Stimulated activated effector memory CD8-positive, alpha-beta T cell treated with anti-CD3 and anti-CD28 coated beads, Interleukin-12 subunit alpha, Interleukin-12 subunit beta, amount 100 ng/mL, for 72 hours (primary cell): ENCODE data around the gene TNRC18.
"Not testable (repeated sequence)": the region's sequence is repeated elsewhere in the genome, so short reads cannot be mapped to it uniquely, and the experiment has no call there.

Experiments used
- ATAC-seq: fragments of 150-1000 bp; cut with Tn5 transposase; 2 replicates; pipeline ENCODE4 v1.10.0; 2021
- DNase-seq, 2 donors: peaks; one replicate each; pipeline ENCODE4 v3.0.0; 2021 to 2022; ENCODE audit warnings: low spot score in 2 of 2
- H3K27ac Mint-ChIP-seq: one replicate; pipeline ENCODE4 v1.8.0; 2022; ENCODE audit warnings: mild to moderate bottlenecking, mixed read lengths
- H3K36me3 Mint-ChIP-seq: one replicate; pipeline ENCODE4 v1.8.0; 2022; ENCODE audit warnings: mild to moderate bottlenecking, mixed read lengths
- H3K4me1 Mint-ChIP-seq: one replicate; pipeline ENCODE4 v1.8.0; 2022; ENCODE audit warnings: mixed read lengths
- H3K4me3 Mint-ChIP-seq: one replicate; pipeline ENCODE4 v1.8.0; 2022; ENCODE audit warnings: mild to moderate bottlenecking, mixed read lengths
- H3K9me3 Mint-ChIP-seq: one replicate; pipeline ENCODE4 v1.8.0; 2022; ENCODE audit warnings: mixed read lengths

Gene TNRC18

GRCh38 chr7:5286933-5287332, 136.7 kb downstream of the TNRC18 start:
- H3K4me3 Mint-ChIP-seq = no peak overlapping the region
- ATAC-seq (no peak), DNase-seq (no peak)
- no peaks in the 10 kb centered on the region for H3K4me1 Mint-ChIP-seq
- H3K36me3 Mint-ChIP-seq = no peaks in the 10 kb centered on the region
- H3K27ac Mint-ChIP-seq = no peak overlapping the region
- no peaks in the 10 kb centered on the region for H3K9me3 Mint-ChIP-seq

DNA sequence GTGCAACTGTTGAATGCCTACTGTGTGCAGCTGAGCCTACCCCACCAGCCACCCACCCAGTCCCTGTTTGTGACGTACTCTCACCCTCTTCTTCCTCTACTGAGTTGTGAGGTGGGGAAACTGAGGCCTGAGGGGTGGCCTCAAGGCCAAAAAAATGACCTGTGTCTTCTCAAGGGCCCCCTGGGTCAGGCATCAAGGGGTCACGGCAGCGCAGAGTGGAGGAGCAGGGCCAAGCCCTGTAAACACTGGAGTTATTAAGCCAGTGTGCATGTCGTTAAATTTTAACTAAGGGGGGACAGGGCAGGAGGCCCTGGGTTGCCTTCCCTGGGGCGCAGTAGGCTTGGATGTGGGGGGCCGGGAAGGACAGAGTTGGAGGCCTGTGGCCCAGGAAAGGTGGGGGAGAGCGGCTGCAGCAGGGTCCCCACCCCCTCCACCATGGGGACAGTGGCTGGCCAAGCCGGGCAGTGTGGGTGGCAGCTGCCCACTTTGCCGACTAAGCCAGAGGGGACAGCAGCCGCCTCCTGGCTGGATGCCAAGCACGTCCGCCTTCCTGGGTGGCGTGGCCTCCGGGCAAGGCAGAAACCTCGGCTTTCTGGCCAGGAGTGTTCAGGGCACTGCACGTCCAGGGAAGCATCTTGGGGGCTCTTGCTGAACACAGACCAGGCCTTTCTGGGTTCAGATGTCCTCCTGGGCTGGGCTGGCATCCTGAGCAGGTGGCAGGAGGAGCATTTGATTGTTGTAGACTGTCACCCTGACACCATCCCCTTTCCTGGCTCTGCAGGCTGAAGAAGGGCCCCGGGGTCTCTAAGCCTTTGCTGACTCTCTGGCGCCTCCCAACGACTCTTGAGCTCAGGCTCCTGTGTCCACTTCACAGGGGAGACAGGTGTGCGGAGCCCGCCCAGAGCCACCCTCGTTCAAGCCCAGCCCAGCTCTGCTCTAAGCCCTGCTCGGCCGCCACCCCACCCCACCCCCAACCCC, 139.0 kb downstream of the TNRC18 start:
- ATAC-seq (no peak), DNase-seq (no peak)
- Mint-ChIP-seq H3K4me3 (peak overlapping the region; percentile 19), H3K27ac (no peak overlapping the region), H3K9me3 (no peaks in the 10 kb centered on the region), H3K4me1 (no peaks in the 10 kb centered on the region), H3K36me3 (no peaks in the 10 kb centered on the region)

DNA sequence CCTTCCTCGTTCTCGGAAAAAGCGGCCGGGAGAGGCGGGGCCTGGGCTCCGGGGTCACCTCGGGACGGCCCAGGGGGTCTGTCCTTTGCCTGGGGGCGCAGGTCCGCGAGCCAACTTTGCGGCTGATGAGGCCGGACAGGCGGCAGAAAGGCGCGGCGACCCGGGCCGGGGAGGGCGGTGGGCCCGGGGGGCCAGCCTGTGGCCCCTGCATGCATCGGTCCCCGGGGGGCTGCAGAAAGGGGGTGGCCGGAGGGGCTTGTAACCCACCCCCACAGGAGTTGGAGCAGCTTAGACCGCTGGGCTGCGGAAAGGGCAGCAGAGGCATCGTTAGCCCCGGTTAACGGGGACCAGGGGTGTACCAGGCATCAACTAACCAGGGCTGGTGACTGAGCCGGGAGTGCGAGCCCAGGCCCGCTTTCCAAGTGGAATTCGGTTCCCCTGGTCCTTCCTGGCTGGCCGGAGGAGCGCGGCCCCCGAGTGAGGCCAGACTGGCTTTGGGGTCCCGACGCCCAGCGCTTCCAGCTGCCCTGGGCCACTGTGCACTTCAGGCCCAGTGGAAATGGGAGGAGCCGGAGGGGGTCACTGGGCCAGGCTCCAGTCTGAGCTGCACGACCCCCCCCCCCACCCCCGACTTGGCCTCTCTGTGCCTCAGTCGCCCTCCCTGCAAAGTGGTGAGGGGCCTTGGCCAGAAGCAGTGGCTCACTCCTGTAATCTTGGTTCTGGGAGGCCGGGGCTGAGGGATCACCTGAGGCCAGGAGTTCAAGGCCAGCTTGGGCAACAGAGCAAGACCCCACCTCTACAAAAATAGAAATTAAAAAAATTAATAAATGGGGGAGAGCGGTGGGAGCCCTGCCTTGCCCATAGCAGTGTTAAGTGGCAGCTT, 140.0 kb downstream of the TNRC18 start:
- Mint-ChIP-seq H3K4me1 (no peaks in the 10 kb centered on the region), H3K9me3 (no peaks in the 10 kb centered on the region), H3K4me3 (peak overlapping the region; percentile 19), H3K27ac (no peak overlapping the region), H3K36me3 (no peaks in the 10 kb centered on the region)
- DNase-seq (no peak), ATAC-seq (no peak)

- Mint-ChIP-seq H3K4me1 (no peaks in the 10 kb centered on the region), H3K4me3 (peak within 1 kb of the TSS; percentile 23), H3K27ac (no peak within 1 kb of the TSS), H3K9me3 (no peaks in the 10 kb centered on the region), H3K36me3 (no peaks in the 10 kb centered on the region)
- DNase-seq = no peak
- peak; percentile 69 for ATAC-seq
These were observed 140.9 kb downstream of the TNRC18 start, which contains the start of gene SLC29A4 for GRCh38 chr7:5282543-5283316. TSS of gene SLC29A4 (plus strand) at chr7:5282943. CDS start at chr7:5287817, 4,874 bp downstream.

DNA sequence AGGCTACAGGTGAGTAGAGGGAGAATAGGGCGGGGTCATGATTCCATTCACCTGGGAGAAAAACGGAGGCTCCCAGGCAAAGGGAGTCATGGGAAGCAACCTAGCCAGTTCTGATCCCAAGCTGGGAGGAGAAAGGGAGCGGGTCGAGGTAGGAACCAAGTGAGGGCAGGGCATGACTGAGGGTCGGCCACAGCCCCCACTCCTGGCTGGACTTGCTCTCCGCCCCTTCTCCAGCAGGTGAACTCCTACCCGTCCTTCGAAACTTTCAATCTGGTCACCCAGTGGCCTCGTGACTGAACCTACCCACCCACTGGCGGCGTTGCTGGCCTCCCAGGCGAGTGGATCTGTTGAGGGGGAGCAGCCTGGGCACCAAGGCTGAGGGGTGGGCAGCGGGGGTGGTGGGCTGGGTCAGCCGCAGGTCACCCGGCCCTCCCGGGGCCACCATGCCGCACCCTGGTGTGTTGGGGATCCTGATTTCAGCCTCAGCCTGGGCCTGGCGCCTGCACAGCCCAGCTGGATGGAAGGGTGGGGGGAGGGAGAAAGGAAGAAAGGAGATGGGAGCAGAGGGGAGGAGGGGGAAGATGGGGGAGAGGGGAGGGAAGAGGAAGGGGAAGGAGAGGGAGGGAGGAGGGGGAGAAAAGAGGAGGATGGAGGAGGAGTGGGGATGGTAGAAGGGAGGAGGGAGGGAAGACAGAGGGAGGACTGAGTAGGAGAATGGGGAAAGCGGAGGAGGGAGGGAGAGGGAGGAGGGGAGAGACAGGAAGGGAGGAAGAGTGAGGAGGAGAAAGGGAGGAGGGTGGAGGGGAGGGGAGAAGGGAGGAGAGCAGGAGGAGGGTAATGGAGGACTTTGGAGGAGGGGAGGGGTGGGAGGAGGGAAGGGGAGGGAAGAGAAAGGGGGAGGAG, 141.8 kb downstream of the TNRC18 start:
- H3K9me3 Mint-ChIP-seq, H3K36me3 Mint-ChIP-seq, H3K27ac Mint-ChIP-seq, DNase-seq, ATAC-seq, H3K4me1 Mint-ChIP-seq: not testable (repeated sequence)
- H3K4me3 Mint-ChIP-seq = peak overlapping the region; percentile 23

DNA sequence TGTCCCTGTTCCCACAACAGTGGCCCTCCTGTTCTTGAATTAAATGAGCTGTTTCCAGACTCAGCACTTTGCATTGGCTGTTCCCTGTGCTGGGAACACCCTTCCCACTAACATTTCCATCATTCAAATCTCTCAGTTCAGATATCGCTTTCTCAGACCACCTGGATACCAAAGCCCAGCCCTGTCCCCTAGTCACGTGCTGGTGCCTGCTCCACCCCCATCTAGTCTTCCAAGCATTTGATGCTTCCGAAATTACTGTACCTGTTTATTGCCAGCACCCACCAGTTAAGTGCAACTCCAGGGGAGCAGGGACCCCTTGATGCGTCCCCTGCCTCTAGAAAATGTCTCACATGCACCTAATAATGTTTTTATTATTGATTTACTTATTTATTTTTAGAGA, 143.9 kb downstream of the TNRC18 start:
- Mint-ChIP-seq H3K9me3 (no peaks in the 10 kb centered on the region), H3K4me3 (no peak overlapping the region), H3K27ac (no peak overlapping the region), H3K4me1 (no peaks in the 10 kb centered on the region), H3K36me3 (no peaks in the 10 kb centered on the region)
- no peak for DNase-seq
- ATAC-seq = no peak

DNA sequence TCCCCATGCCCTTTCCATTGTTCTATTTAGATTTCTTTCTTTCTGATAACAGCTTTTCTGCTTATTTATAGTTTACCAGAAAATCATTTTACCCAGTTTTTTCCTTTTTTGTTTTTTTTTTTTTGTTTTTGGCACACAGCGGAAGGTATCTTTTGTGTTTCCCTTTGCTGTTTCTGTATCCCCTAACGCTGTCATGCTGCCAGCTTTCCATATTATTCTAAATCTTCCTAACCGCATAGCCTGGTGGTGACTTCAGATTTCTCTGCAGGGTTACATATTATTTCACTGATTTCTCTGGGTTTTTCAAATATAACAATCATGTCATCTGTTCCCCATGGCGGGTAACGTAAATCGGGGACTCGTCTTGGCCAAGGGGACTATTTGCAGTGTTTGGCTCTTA, 144.9 kb downstream of the TNRC18 start:
- no peak for DNase-seq
- Mint-ChIP-seq H3K36me3 (no peaks in the 10 kb centered on the region), H3K4me3 (no peak overlapping the region), H3K4me1 (no peaks in the 10 kb centered on the region), H3K9me3 (no peaks in the 10 kb centered on the region), H3K27ac (no peak overlapping the region)
- ATAC-seq = no peak

DNA sequence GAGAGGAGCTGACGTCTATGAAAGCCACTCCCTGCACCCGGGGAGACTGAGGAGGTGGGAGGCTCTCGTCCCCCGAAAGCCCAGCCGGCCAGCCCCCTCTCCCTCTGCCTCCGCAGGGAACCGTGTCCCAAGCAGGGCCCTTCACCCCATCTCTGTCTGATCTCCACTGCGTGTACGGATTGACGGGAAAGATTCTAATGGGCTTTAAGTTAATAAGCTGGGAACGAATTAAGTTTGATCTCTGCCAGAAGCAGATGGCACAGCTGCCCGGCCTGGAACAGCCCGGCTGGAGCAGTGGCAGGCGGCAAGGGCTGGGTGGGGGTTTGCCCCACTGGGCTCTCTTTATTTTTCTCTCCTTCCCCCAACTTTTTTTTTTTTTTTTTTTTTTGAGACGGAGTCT, 147.0 kb downstream of the TNRC18 start:
- Mint-ChIP-seq H3K36me3 (no peaks in the 10 kb centered on the region), H3K9me3 (no peaks in the 10 kb centered on the region), H3K27ac (no peak overlapping the region), H3K4me1 (no peaks in the 10 kb centered on the region), H3K4me3 (no peak overlapping the region)
- ATAC-seq = no peak
- no peak for DNase-seq

GRCh38 chr7:5276123-5276522, 147.5 kb downstream of the TNRC18 start:
- H3K4me1 Mint-ChIP-seq, H3K27ac Mint-ChIP-seq, H3K9me3 Mint-ChIP-seq, ATAC-seq, DNase-seq, H3K4me3 Mint-ChIP-seq, H3K36me3 Mint-ChIP-seq: not testable (repeated sequence)

DNA sequence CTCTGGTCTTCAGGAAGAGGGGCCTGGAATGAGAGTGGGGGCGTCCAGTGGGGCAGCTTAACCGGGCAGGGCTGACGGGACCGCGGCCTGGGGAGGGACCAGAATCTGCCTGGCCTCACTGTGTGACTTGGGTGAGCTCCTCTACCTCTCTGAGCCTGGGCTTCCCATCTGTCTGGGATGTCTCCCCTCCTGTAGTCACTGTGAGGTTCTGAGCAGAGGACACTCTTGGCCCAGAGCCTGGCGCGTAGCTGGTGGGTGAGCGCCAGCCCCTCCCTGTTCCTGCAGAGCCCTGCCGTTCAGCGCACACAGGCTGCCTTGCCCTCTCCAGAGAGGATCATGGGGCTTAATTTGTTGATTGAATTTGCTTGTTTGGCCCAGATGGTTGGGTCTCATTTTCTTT, 148.1 kb downstream of the TNRC18 start:
- H3K4me1 Mint-ChIP-seq, H3K9me3 Mint-ChIP-seq, H3K36me3 Mint-ChIP-seq, ATAC-seq, H3K4me3 Mint-ChIP-seq, H3K27ac Mint-ChIP-seq, DNase-seq: not testable (repeated sequence)

DNA sequence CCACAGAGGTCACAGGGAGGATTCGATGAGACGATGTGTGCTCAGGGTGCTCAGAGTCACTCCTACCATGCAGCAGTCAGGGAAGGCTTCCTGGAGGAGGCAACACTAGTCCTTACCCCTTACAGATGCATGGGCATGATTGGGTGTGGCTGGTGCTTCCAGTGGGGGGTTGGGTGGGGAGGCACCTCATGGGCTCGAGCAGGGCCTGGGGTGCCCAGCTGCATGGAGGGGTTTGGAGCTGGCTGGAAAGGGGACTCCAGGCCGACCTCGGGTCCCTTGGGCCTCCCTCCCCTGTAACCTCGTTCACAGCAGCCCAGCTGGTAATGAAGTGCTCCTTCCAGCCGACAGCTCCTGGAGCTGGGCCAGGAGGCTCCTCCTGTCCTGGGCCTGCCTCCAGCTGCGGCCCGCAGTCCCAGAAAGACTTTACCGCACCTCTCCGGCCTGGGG, 148.6 kb downstream of the TNRC18 start:
- not testable (repeated sequence) for ATAC-seq, H3K36me3 Mint-ChIP-seq, H3K4me3 Mint-ChIP-seq, H3K9me3 Mint-ChIP-seq, H3K27ac Mint-ChIP-seq, DNase-seq, H3K4me1 Mint-ChIP-seq

- ATAC-seq = no peak
- Mint-ChIP-seq H3K4me3 (no peak overlapping the region), H3K36me3 (no peaks in the 10 kb centered on the region), H3K4me1 (no peaks in the 10 kb centered on the region), H3K9me3 (no peaks in the 10 kb centered on the region), H3K27ac (no peak overlapping the region)
- DNase-seq = no peak
These were observed 149.2 kb downstream of the TNRC18 start for GRCh38 chr7:5274441-5274840.

DNA sequence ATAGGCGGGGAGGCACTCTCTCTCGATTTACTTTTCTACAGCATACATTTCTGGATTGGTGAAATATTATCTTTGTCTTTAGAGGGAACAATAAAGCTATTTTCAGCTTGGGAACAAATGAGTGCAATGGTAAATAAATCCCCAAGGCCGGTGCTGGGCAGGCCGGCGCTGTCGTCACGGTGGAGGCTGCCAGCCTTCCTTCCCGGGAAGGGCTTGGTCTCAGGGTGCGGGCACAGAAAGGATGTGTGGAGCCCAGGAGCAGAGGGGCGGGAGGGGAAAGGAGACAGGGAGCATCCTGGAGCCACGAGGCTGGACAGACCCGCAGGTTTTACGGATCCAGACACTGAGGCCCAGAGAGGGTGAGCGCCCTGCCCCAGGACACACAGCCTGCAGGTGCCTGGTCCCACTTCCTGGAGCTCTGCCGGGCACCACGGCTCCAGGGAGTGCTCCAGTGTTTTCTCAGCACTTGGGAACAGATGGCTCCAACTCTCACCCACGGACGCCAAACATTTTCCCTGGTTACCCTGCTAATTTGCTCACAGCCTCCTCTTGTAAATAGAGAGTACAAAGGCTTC, 149.7 kb downstream of the TNRC18 start:
- H3K27ac Mint-ChIP-seq, H3K4me3 Mint-ChIP-seq, H3K36me3 Mint-ChIP-seq, H3K4me1 Mint-ChIP-seq, ATAC-seq, H3K9me3 Mint-ChIP-seq, DNase-seq: not testable (repeated sequence)

DNA sequence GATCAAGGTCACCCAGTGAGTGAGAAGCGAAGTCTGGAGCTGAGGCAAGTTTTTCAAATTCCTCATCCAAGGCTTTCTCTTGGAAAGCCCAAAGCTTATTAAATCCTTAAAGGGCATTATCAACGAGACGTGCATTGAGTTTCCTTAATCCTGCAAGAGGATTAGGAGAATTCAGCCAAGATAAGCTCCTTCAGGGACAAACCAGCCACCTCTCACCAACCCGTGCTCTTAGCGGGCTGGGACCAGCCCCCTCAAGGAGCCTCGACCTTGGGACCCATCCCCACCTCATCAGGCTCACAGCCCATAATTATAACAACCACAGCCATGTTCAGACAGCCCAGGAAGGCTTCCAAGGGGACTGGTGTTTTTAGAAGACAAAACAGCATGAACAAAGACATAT, 152.8 kb downstream of the TNRC18 start:
- H3K4me1 Mint-ChIP-seq = no peaks in the 10 kb centered on the region
- H3K36me3 Mint-ChIP-seq = no peaks in the 10 kb centered on the region
- H3K27ac Mint-ChIP-seq = no peak overlapping the region
- no peaks in the 10 kb centered on the region for H3K9me3 Mint-ChIP-seq
- DNase-seq (no peak), ATAC-seq (no peak)
- no peak overlapping the region for H3K4me3 Mint-ChIP-seq
